ENCODE measurements around the gene JAKMIP1. TPM values are rescaled to one million over a fixed set of nuclear protein-coding genes. Genes with fewer than 3 reads are reported as not detected.

Gene JAKMIP1
- total RNA-seq, 1 donor from 2014 or later: 11.3 TPM

DNA sequence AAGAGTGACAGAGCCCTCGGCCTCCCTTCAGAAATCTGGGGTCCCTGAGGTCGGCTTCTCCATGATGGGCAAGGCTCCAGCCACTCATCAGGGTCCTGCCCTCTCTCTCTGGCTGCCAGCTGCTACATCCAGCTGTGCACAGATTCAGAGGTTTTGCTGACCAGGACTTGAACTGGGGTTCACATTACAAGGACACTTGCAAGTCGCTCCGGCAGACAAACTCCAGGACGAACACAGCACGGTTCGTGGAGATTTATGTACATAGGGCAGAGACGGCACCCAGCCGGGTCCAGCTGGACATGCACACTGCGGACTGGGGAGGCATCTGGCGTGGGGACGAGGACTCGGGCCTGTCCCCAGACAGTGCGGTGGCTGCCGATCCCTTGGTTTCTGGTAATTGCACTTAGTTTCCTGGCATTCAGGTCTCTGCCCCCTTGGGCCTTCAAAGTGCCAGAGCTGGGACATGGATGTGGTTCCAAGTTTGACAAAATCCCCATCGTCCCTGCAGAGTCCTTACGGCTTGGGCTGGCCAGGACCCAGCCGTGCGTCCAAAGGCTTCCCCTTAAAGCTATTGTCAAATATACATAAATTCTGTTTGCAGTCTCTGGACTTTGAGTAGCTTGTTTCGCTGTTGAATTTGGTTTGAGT lies 175.9 kb downstream of the JAKMIP1 start:
- intact Hi-C loops (cut with micrococcal nuclease): no loop called here
- no peak overlapping the region for H3K27ac Mint-ChIP-seq
- DNase-seq (ENCODE audit: low spot score): no peak
- no peak overlapping the region for H3K4me3 Mint-ChIP-seq (ENCODE audit: low read depth)
- H3K4me1 Mint-ChIP-seq (ENCODE audit: low read depth): no peaks in the 10 kb centered on the region
- H3K9me3 Mint-ChIP-seq: no peaks in the 10 kb centered on the region
- no peaks in the 10 kb centered on the region for H3K27me3 Mint-ChIP-seq (ENCODE audit: low read depth)
- no peaks in the 10 kb centered on the region for H3K36me3 Mint-ChIP-seq (ENCODE audit: low read depth)

DNA sequence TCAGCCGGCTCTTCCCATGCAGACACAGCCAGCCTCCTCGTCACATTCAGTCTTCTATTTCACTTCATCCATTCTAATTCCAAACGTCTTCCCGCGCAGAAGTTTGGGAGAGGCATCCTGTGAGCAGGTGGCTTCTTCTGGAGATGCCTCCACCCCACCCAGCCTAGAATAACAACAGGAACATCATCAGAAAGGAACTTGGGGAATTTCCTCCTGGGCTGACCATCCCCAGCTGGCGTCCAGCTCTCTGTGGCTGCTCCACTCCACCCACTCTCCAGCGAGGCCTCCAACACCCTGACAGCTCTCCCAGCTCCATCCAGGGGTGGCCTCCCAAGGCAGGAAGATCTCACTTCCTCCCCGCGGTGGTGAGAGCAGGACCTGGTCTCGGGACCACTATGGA lies 176.6 kb downstream of the JAKMIP1 start:
- Mint-ChIP-seq H3K9me3 (no peaks in the 10 kb centered on the region), H3K36me3 (ENCODE audit: low read depth) (no peaks in the 10 kb centered on the region)
- DNase-seq (ENCODE audit: low spot score): no peak

DNA sequence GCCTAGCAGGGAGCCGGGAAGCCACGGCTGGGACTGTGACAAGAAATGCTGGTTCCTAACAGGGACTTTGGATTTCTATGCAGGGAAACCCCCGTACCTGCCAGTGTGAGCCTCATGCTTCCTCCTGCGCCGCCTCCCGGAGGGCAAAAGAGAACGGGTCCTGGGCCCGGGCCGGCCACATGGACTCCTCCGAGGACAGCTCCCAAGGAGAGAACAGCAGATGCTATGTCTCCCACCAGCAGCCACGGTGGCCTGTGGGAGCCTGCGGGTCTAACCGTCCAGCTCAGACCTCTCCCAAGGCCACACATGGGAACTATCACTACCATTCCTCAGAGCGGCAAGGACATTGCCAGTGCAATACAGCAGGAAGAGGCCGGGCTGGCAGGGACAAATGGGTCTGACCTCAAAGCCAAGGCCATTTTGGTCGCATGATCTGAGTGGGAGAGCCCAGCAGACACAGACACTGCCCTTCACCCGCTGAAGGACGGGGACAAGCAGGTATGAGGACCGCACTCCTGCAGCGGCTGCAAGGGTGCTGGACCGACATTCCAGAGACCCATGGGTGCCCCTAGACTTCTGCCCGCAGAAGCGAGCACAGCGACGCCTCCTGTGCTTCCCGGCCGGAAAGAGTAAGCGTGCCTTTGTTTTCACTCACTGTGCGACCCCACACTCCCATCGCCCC lies 177.6 kb downstream of the JAKMIP1 start:
- no peaks in the 10 kb centered on the region for H3K9me3 Mint-ChIP-seq

More for the DNA sequence above, 176.6 kb downstream of the JAKMIP1 start:
- Mint-ChIP-seq H3K4me3 (ENCODE audit: low read depth) (no peak overlapping the region), H3K27me3 (ENCODE audit: low read depth) (no peaks in the 10 kb centered on the region), H3K4me1 (ENCODE audit: low read depth) (no peaks in the 10 kb centered on the region), H3K27ac (no peak overlapping the region)
- intact Hi-C loops (cut with micrococcal nuclease): no loop called here

DNA sequence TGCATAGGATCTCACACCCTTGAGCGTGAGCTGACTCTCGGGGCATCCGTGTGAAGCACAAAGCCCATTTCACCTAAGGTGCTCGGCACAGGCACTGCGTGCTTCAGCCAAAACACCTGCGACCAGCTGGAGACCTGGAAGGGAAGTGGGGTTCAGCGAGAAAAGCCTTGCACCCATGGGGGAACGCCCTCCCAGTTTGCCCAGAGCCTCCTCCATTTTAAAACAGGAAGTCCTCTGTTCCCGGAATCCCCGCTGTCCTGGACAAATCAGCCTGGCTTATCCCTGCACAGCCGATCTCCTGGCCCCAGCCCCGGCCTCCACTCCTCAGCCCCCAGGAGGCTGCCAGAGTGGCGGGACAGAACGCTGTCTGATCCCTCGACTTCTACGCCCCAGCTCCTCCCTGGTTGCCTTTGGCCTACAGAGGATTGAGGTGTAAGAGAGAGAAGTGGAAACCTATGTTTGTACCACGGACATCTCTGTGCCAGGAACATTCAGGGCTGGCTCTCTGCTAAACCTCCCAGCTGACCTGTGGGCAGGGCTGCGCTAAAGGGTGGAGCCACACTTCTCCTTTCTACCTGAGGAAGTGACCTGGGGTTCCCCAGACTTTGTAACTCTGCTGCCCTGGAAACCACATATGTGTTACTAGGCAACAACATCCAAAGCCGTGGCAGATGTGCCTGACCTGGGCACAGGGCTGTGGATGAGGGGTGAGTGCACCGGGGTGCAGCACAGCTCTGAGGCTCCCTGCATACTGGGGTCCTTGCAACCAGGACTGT lies 178.3 kb downstream of the JAKMIP1 start:
- Mint-ChIP-seq H3K9me3 (no peaks in the 10 kb centered on the region), H3K27me3 (ENCODE audit: low read depth) (no peaks in the 10 kb centered on the region), H3K27ac (no peak overlapping the region), H3K36me3 (ENCODE audit: low read depth) (no peaks in the 10 kb centered on the region), H3K4me3 (ENCODE audit: low read depth) (no peak overlapping the region), H3K4me1 (ENCODE audit: low read depth) (no peaks in the 10 kb centered on the region)
- DNase-seq (ENCODE audit: low spot score): no peak
- intact Hi-C loops (cut with micrococcal nuclease): no loop called here

More for the DNA sequence above, 177.6 kb downstream of the JAKMIP1 start:
- no peaks in the 10 kb centered on the region for H3K27me3 Mint-ChIP-seq (ENCODE audit: low read depth)
- no peaks in the 10 kb centered on the region for H3K4me1 Mint-ChIP-seq (ENCODE audit: low read depth)
- H3K27ac Mint-ChIP-seq: no peak overlapping the region
- H3K36me3 Mint-ChIP-seq (ENCODE audit: low read depth): no peaks in the 10 kb centered on the region
- no peak overlapping the region for H3K4me3 Mint-ChIP-seq (ENCODE audit: low read depth)
- no peak for DNase-seq (ENCODE audit: low spot score)
- intact Hi-C loops (cut with micrococcal nuclease): no loop called here

DNA sequence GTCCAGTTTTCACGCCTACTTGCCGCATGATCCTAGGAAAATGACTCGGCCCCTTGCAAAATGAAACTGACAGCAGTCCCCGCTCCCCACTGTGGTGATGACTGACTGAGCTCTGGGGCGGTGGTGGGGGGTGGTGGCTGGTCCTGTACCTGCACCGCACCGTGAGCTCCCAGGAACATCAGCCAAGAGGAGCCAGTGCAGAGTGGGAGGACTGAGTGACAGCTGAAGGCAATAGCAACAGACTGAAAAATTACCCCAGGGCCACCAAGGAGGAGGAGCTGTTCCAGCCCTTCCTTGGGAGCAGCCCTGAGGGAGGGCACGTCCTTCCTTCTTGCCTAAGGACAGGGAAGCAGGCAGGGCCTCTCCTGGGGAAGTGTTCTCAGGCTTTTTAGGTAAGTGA lies 179.7 kb downstream of the JAKMIP1 start:
- no peaks in the 10 kb centered on the region for H3K27me3 Mint-ChIP-seq (ENCODE audit: low read depth)
- H3K4me3 Mint-ChIP-seq (ENCODE audit: low read depth): no peak overlapping the region
- H3K9me3 Mint-ChIP-seq: no peaks in the 10 kb centered on the region
- no peaks in the 10 kb centered on the region for H3K36me3 Mint-ChIP-seq (ENCODE audit: low read depth)
- intact Hi-C loops (cut with micrococcal nuclease): no loop called here
- H3K4me1 Mint-ChIP-seq (ENCODE audit: low read depth): no peaks in the 10 kb centered on the region
- no peak for DNase-seq (ENCODE audit: low spot score)
- no peak overlapping the region for H3K27ac Mint-ChIP-seq

DNA sequence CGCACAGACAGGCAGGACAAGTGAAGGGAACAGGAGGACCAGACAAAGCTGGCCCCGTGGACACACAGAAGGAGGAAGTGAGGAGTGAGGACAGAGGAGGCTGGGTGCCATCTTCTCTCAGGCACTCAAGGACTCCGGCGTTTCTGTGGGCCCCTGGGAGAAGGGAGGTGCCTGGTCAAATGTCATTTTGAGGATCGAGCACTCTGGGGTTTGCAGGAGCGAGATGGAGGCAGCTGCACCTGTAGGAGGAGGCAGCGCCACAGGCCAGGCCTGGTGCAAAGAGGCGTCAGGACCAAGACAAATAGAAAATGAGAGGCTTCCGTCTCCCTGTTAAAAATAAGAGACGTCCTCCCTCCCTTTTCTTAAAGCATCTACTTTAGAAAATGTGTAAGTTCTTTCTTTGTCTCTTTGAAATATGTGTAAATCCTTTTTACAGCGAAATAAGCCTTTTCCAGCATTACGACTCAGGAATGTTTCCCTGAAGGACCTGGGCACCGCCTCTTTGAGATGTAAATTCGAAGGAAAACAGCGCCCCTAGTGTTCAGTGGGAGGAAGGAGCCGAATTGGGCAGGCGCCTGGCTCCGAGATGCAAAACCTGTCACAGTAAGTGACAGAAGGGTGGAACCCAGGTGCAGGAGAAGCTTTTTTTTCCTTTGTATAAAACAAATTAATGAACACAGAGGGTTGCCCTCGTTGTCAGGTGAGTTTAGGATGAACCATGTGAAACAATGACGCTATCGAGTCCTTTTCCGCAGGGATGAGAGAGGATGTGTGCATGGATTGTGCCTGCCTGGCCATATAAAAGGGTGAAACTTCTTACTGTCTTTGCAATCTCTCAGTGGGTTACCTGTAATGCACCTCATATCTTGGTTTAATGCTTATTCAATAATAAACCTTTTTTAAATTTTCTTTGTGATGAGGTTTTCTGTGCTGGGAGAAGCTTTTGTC lies 180.8 kb downstream of the JAKMIP1 start:
- H3K4me3 Mint-ChIP-seq (ENCODE audit: low read depth): no peak overlapping the region
- no peaks in the 10 kb centered on the region for H3K36me3 Mint-ChIP-seq (ENCODE audit: low read depth)
- no peaks in the 10 kb centered on the region for H3K4me1 Mint-ChIP-seq (ENCODE audit: low read depth)
- intact Hi-C loops (cut with micrococcal nuclease): no loop called here
- H3K27ac Mint-ChIP-seq: no peak overlapping the region
- H3K27me3 Mint-ChIP-seq (ENCODE audit: low read depth): no peaks in the 10 kb centered on the region
- H3K9me3 Mint-ChIP-seq: no peaks in the 10 kb centered on the region
- no peak for DNase-seq (ENCODE audit: low spot score)

DNA sequence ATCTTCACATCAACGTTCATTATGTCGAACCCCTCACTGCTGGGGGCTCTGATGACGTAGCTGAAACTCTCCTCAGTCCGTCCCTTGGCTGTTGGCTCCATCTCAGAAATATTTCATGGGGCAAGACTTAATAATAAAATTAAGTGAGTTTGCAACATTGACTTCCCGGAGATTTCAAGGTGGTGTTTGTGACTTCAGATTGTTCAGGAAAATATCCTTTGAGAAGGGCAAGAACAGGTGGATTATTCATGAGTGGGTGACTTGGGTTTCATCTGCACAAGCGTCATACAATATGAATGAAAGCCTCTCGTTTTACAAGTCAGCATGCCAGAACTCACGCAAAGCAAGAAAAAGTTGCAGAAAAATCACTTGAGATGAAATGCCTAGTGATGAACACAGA lies 182.0 kb downstream of the JAKMIP1 start, which contains the start of gene C4orf50:
C4orf50 (minus strand) TSS at position 101 of the 400 bp plus-strand sequence.
- Mint-ChIP-seq H3K27ac (no peak within 1 kb of the TSS), H3K4me3 (ENCODE audit: low read depth) (no peak within 1 kb of the TSS), H3K36me3 (ENCODE audit: low read depth) (no peaks in the 10 kb centered on the region), H3K27me3 (ENCODE audit: low read depth) (no peaks in the 10 kb centered on the region), H3K4me1 (ENCODE audit: low read depth) (no peaks in the 10 kb centered on the region), H3K9me3 (no peaks in the 10 kb centered on the region)
- DNase-seq (ENCODE audit: low spot score): no peak
- intact Hi-C loops (cut with micrococcal nuclease): no loop called here

DNA sequence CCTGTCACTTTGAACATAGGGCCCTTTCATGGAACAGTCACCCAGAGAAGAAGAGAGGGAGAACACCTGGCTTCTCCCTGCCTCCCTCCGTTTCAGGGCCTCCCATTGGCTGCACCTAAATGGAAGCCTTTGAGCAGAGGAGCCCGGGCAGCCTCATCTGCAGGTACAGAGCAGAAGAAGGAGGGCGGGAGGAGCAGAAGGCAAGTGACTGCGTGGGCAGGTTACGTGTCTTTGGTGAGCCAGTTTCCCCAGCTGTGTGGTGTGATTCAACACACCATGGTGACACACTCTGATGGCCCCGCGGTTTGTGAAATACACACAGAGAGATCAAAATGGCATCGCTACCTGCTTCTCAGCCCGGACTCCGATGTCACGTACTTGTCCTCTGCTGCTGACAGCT lies 182.5 kb downstream of the JAKMIP1 start:
- H3K4me3 Mint-ChIP-seq (ENCODE audit: low read depth): no peak overlapping the region
- no peaks in the 10 kb centered on the region for H3K4me1 Mint-ChIP-seq (ENCODE audit: low read depth)
- intact Hi-C loops (cut with micrococcal nuclease): no loop called here
- H3K36me3 Mint-ChIP-seq (ENCODE audit: low read depth): no peaks in the 10 kb centered on the region
- DNase-seq (ENCODE audit: low spot score): no peak
- no peaks in the 10 kb centered on the region for H3K27me3 Mint-ChIP-seq (ENCODE audit: low read depth)
- no peaks in the 10 kb centered on the region for H3K9me3 Mint-ChIP-seq
- H3K27ac Mint-ChIP-seq: no peak overlapping the region

DNA sequence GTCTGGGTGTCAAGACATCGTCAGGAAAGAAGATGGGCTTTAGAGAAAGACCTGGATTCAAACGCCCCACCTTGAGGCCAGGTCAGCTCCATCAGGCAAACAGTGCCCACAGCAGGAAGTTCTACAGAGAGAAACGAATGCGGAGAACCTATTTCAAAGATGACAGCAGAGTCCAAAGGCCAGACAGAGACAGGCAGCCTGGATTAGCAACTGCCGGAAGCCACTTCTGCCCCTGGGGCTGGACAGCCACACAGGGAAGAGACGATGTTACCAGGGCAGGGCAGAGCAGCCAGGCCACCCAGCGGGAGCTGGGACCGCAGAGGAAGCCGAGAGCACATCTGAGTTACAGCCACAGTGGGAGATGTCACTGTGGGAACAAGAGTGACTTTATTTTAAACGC lies 183.3 kb downstream of the JAKMIP1 start:
- DNase-seq (ENCODE audit: low spot score): no peak
- no peak overlapping the region for H3K27ac Mint-ChIP-seq
- H3K4me1 Mint-ChIP-seq (ENCODE audit: low read depth): no peaks in the 10 kb centered on the region
- H3K9me3 Mint-ChIP-seq: no peaks in the 10 kb centered on the region
- intact Hi-C loops (cut with micrococcal nuclease): no loop called here
- H3K36me3 Mint-ChIP-seq (ENCODE audit: low read depth): no peaks in the 10 kb centered on the region
- H3K27me3 Mint-ChIP-seq (ENCODE audit: low read depth): no peaks in the 10 kb centered on the region
- no peak overlapping the region for H3K4me3 Mint-ChIP-seq (ENCODE audit: low read depth)

DNA sequence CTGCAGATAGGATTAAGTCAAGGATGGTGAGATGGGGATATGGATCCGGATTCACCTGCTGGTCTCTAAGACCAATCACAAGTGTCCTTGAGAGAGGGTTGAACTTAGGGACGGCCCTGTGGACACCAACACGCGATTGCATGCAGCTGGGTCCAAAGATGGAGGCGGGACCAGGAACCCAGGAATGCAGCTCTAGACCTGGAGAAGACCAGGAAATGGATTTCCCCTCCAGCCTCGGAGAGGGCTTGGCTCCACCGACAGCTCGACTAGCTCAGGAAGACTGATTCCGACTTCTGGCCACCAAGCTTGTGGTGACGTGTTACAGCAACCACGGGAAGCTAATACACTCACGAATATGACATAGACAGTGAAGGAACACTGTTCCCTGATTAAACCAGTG lies 186.8 kb downstream of the JAKMIP1 start:
- intact Hi-C loops (cut with micrococcal nuclease): no loop called here
- Mint-ChIP-seq H3K27me3 (ENCODE audit: low read depth) (peaks cover 3% of the 10 kb centered on the region), H3K27ac (no peak overlapping the region), H3K4me3 (ENCODE audit: low read depth) (no peak overlapping the region), H3K9me3 (no peaks in the 10 kb centered on the region), H3K36me3 (ENCODE audit: low read depth) (no peaks in the 10 kb centered on the region), H3K4me1 (ENCODE audit: low read depth) (peaks cover 2% of the 10 kb centered on the region)
- no peak for DNase-seq (ENCODE audit: low spot score)

DNA sequence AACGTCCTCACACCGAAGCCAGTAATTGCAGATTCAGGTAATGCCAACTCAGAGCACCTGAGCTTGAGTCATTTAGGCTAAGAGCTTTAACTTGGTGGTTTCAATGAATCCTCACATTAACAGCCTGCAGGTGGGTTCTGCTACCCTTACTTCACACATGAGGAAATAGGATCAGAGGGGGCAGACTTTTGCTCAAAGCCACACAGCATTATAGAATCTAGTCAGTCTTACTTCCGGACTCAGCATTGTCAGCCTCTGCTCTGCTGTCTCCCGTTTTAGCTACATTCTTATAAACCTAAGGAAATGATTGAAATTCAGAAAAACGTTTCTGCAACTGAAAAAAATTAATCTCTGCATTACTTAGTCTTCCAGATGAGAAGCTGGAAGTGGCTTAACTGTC lies 188.1 kb downstream of the JAKMIP1 start:
- peaks cover 9% of the 10 kb centered on the region for H3K27me3 Mint-ChIP-seq (ENCODE audit: low read depth)
- DNase-seq (ENCODE audit: low spot score): no peak
- H3K4me3 Mint-ChIP-seq (ENCODE audit: low read depth): no peak overlapping the region
- H3K4me1 Mint-ChIP-seq (ENCODE audit: low read depth): peaks cover 2% of the 10 kb centered on the region
- H3K36me3 Mint-ChIP-seq (ENCODE audit: low read depth): no peaks in the 10 kb centered on the region
- no peaks in the 10 kb centered on the region for H3K9me3 Mint-ChIP-seq
- H3K27ac Mint-ChIP-seq: no peak overlapping the region
- intact Hi-C loops (cut with micrococcal nuclease): no loop called here

DNA sequence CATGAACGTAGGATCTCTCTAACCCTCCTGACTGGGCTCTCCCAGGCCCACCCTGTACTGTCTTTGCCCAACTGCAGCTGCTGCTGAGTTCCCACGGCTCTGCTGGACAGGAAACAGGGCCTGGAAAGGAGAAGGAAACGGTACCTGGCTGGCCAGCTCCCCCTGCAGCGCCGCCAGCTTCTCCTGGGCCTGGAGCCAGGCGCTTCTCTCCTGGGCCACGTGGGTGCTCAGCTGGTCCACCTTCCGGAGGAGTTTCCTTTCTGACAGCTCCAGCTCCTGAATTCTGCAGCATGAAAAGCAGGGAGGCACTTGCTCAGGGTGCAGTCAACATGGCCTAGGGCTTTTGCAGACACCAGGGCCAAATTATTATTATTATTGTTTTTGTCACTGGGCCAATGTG lies 188.7 kb downstream of the JAKMIP1 start:
- Mint-ChIP-seq H3K36me3 (ENCODE audit: low read depth) (no peaks in the 10 kb centered on the region), H3K27me3 (ENCODE audit: low read depth) (peaks cover 12% of the 10 kb centered on the region)
- intact Hi-C loops (cut with micrococcal nuclease): no loop called here

More for the DNA sequence above, 188.7 kb downstream of the JAKMIP1 start:
- Mint-ChIP-seq H3K27ac (no peak overlapping the region), H3K4me1 (ENCODE audit: low read depth) (peaks cover 2% of the 10 kb centered on the region), H3K9me3 (no peaks in the 10 kb centered on the region), H3K4me3 (ENCODE audit: low read depth) (no peak overlapping the region)
- DNase-seq (ENCODE audit: low spot score): no peak
